Measurements from ENCODE around the gene CXCL5. TPM values are rescaled to one million over a fixed set of nuclear protein-coding genes. Genes with fewer than 3 reads are reported as not detected.

The CXCL5 gene
- total and polyA plus RNA-seq, 2 of the 4 experiments (the other 2 are of a cell fraction) = 0.14 TPM; not detected in 1

DNA sequence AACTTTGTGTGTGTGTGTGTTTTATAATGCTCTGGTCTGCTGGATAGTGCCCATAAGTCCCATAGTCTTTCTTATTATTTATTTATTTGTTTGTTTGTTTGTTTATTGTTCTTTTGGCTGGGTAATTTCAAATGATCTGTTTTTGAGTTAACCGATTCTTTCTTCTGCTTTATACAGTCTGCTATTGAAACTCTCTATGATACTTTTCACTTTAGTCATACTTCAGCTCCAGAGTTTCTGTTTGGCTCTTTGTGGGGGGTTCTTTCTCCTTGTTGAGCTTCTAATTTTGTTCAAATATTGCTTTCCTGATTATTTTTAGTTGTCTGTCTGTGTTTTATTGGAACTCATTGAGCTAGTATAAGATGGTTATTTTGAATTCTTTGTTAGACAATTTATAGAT lies 30.0 kb upstream of the CXCL5 start:
- Histone ChIP-seq H3K4me2 (ENCODE audit: low read depth, low read length) (no peak overlapping the region), H2BK120ac (ENCODE audit: low read depth, low read length) (no peak overlapping the region), H3K18ac (ENCODE audit: low read depth, low read length) (no peak overlapping the region), H4K5ac (ENCODE audit: low read depth, low read length) (no peak overlapping the region), H3K4me1 (ENCODE audit: control insufficient read depth, insufficient read depth, low read length) (no peaks in the 10 kb centered on the region), H3K56ac (ENCODE audit: extremely low read depth, insufficient read depth, low read length) (no peak overlapping the region), H3K9me1 (ENCODE audit: insufficient read depth, low read length) (0 out of 2 replicates have a peak, but pooled peaks cover 2% of the 10 kb centered on the region), H2AK9ac (replicated peaks; ENCODE audit: low read depth, low read length, poor library complexity) (no peak overlapping the region), H3K4ac (ENCODE audit: low read depth, low read length) (no peak overlapping the region), H3K9me3 (ENCODE audit: control insufficient read depth, insufficient read depth, low read length) (no peaks in the 10 kb centered on the region), H2BK5ac (ENCODE audit: low read depth, low read length, poor library complexity, severe bottlenecking) (no peak overlapping the region), H4K20me1 (ENCODE audit: insufficient read depth, low read length) (no peaks in the 10 kb centered on the region), H4K91ac (ENCODE audit: insufficient read depth, low read depth, low read length) (no peak overlapping the region), H3K23ac (ENCODE audit: low read depth, low read length) (no peak overlapping the region), H3K79me1 (ENCODE audit: low read depth in 1 of 2, low read length in 2 of 2) (no peaks in the 10 kb centered on the region), H3K27ac (ENCODE audit: insufficient read depth, low read length) (no peak overlapping the region), H3K4me3 (ENCODE audit: insufficient read depth, low read depth, low read length) (no peak overlapping the region), H3K9ac (ENCODE audit: low read depth, low read length) (no peak overlapping the region), H2BK20ac (ENCODE audit: low read depth, low read length) (no peak overlapping the region), H3K14ac (replicated peaks; ENCODE audit: low read depth, low read length) (no peak overlapping the region), H3K27me3 (ENCODE audit: control insufficient read depth, insufficient read depth, low read length) (no peaks in the 10 kb centered on the region), H3K36me3 (ENCODE audit: control insufficient read depth, insufficient read depth, low read length) (no peaks in the 10 kb centered on the region), H2AK5ac (ENCODE audit: low read depth, low read length) (no peak overlapping the region), H2AFZ (replicated peaks; ENCODE audit: low read length, poor library complexity) (no peak overlapping the region), H4K8ac (ENCODE audit: low read depth in 2 of 2, low read length in 2 of 2) (no peak overlapping the region), H2BK15ac (ENCODE audit: low read depth, low read length) (no peak overlapping the region)
- BruUV-seq (replicated peaks) = no TSS peak
- intact Hi-C loops (cut with micrococcal nuclease) = no loop called here
- dilution Hi-C loops (cut with HindIII; ENCODE audit: low sequenced_read_pairs, unreplicated experiment) = no loop called here
- TF ChIP-seq CEBPB (IDR thresholded peaks at IDR 0.05; ENCODE audit: low read depth, low read length) (no peak), RCOR1 (IDR thresholded peaks at IDR 0.05; ENCODE audit: insufficient replicate concordance, low read length) (no peak), FOS (IDR thresholded peaks at IDR 0.05; ENCODE audit: low read depth, low read length) (no peak)
- DNase-seq (no peak), ATAC-seq (ENCODE audit: low read depth) (no peak)
- POLR2A ChIA-PET (ENCODE audit: unreplicated experiment) = no interaction called here
- in situ Hi-C loops (cut with MboI; ENCODE audit: low sequenced_read_pairs) = no loop called here
- WGBS, 2 experiments (ENCODE audit: extremely low coverage in 2 of 2, insufficient read length in 1 of 2) = no CpG with 5 or more reads among the region's 1 CpG
- CTCF ChIA-PET = no interaction called here
